IPS DF 4.7 (cell line): ENCODE data around the gene SLC9A9.

Source experiments
- DNase-seq: peaks from one replicate; pipeline ENCODE4 v3.0.0-alpha.2; 2013; ENCODE audit warnings: low spot score; ENCODE audit errors: extremely low read depth

Gene SLC9A9

GRCh38 chr3:143514109-143514508 is 334.2 kb downstream of the SLC9A9 start:
- DNase-seq: no peak

GRCh38 chr3:143511174-143511879 is 336.9 kb downstream of the SLC9A9 start:
- no peak for DNase-seq

- DNase-seq: no peak
Measured at GRCh38 chr3:143510601-143511000, 337.7 kb downstream of the SLC9A9 start.

- no peak for DNase-seq
Measured at GRCh38 chr3:143507735-143508580, 340.3 kb downstream of the SLC9A9 start.

GRCh38 chr3:143506190-143506589 is 342.1 kb downstream of the SLC9A9 start:
- no peak for DNase-seq

- DNase-seq: no peak
Measured at GRCh38 chr3:143503325-143503885, 344.9 kb downstream of the SLC9A9 start.

GRCh38 chr3:143502081-143502480 is 346.2 kb downstream of the SLC9A9 start:
- no peak for DNase-seq

GRCh38 chr3:143497382-143497781 is 350.9 kb downstream of the SLC9A9 start:
- no peak for DNase-seq

- no peak for DNase-seq
Measured at GRCh38 chr3:143496191-143496590, 352.1 kb downstream of the SLC9A9 start.

GRCh38 chr3:143495527-143495926 is 352.7 kb downstream of the SLC9A9 start:
- no peak for DNase-seq

GRCh38 chr3:143486611-143487010 is 361.7 kb downstream of the SLC9A9 start:
- no peak for DNase-seq

- DNase-seq: no peak
Measured at GRCh38 chr3:143484846-143485512, 363.3 kb downstream of the SLC9A9 start.

GRCh38 chr3:143483214-143483613 is 365.1 kb downstream of the SLC9A9 start:
- DNase-seq: no peak

- DNase-seq: no peak
Measured at GRCh38 chr3:143482106-143483088, 365.9 kb downstream of the SLC9A9 start.

- no peak for DNase-seq
Measured at GRCh38 chr3:143480344-143480743, 367.9 kb downstream of the SLC9A9 start.

GRCh38 chr3:143479727-143480126 is 368.5 kb downstream of the SLC9A9 start:
- DNase-seq: no peak

- DNase-seq: no peak
Measured at GRCh38 chr3:143478115-143478693, 370.1 kb downstream of the SLC9A9 start.

GRCh38 chr3:143476965-143477640 is 371.2 kb downstream of the SLC9A9 start:
- no peak for DNase-seq

GRCh38 chr3:143475981-143476380 is 372.3 kb downstream of the SLC9A9 start:
- DNase-seq: no peak
